Measurements from ENCODE around the gene TP53BP1. TPM values are rescaled to one million over a fixed set of nuclear protein-coding genes. Genes with fewer than 3 reads are reported as not detected.

TP53BP1 gene
- total RNA-seq, 1 experiment from 2014 or later: 54.1 TPM

- H3K4me3 ChIP-seq (replicated peaks in 1 of 2; ENCODE audit: low read depth in 1 of 2, low read length in 2 of 2): no peak overlapping the region
- H3K36me3 ChIP-seq (ENCODE audit: control insufficient read depth in 1 of 2, insufficient read depth in 2 of 2, low read length in 2 of 2): peaks cover 18 to 38% of the 10 kb centered on the region in 2 experiments
- ChIA-PET POLR2A (no interaction called here), RAD21 (ENCODE audit: low non-redundant PET in 1 of 2, low total read pairs in 2 of 2, uncharacterized antibody in 2 of 2, unreplicated experiment in 2 of 2) (no interaction called here), CTCF (no interaction called here)
- H2AFZ ChIP-seq (ENCODE audit: low read depth, low read length, poor library complexity, severe bottlenecking): no peak overlapping the region
- H3K79me2 ChIP-seq (ENCODE audit: insufficient read depth, low read length): no peaks in the 10 kb centered on the region
- no TSS peak for BruUV-seq (replicated peaks)
- no peak overlapping the region for H3K9ac ChIP-seq (ENCODE audit: low read length)
- H4K20me1 ChIP-seq (ENCODE audit: insufficient read depth): no peaks in the 10 kb centered on the region
- H3K27me3 ChIP-seq (ENCODE audit: insufficient read depth, low read length): no peaks in the 10 kb centered on the region
- intact Hi-C loops (cut with micrococcal nuclease): no loop called here
- H3K9me3 ChIP-seq (ENCODE audit: control insufficient read depth in 1 of 2, insufficient read depth in 1 of 2, low read depth in 1 of 2, low read length in 2 of 2): no peaks in the 10 kb centered on the region
- no peak overlapping the region for H3K27ac ChIP-seq (ENCODE audit: low read depth, low read length)
- H3K4me1 ChIP-seq (ENCODE audit: control insufficient read depth in 1 of 2, insufficient read depth in 2 of 2, low read length in 2 of 2): no peaks in the 10 kb centered on the region
- H3K4me2 ChIP-seq (ENCODE audit: low read length): no peak overlapping the region
- no peak for ATAC-seq
- no peak for TF ChIP-seq EZH2phosphoT487 (IDR thresholded peaks at IDR 0.05; ENCODE audit: borderline replicate concordance)
- no peak for TF ChIP-seq CBX3 (IDR thresholded peaks at IDR 0.05; ENCODE audit: low read depth)
- TF ChIP-seq TCF7L2 (IDR thresholded peaks at IDR 0.05; ENCODE audit: borderline replicate concordance, extremely low read depth, insufficient read depth, insufficient read length): no peak
- no peak for TF ChIP-seq FOSL1 (IDR thresholded peaks at IDR 0.05; ENCODE audit: low read depth)
- TF ChIP-seq EZH2 (IDR thresholded peaks at IDR 0.05): no peak
- no peaks in the 10 kb centered on the region for H3K9me2 ChIP-seq (ENCODE audit: insufficient read depth)
- DNase-seq (ENCODE audit: low read depth, low spot score): no peak
Observed at GRCh38 chr15:43423793-43424192, 69.2 kb downstream of the TP53BP1 start.

- intact Hi-C loops (cut with micrococcal nuclease): no loop called here
- H3K9me3 ChIP-seq (ENCODE audit: control insufficient read depth in 1 of 2, insufficient read depth in 1 of 2, low read depth in 1 of 2, low read length in 2 of 2): no peaks in the 10 kb centered on the region
- no peak for DNase-seq (ENCODE audit: low read depth, low spot score)
- no peak overlapping the region for H3K4me2 ChIP-seq (ENCODE audit: low read length)
- TF ChIP-seq EZH2 (IDR thresholded peaks at IDR 0.05): no peak
- TF ChIP-seq EZH2phosphoT487 (IDR thresholded peaks at IDR 0.05; ENCODE audit: borderline replicate concordance): no peak
- RAD21 ChIA-PET (ENCODE audit: low non-redundant PET in 1 of 2, low total read pairs in 2 of 2, uncharacterized antibody in 2 of 2, unreplicated experiment in 2 of 2): no interaction called here
- ATAC-seq: no peak
- CTCF ChIA-PET: no interaction called here
- no peak overlapping the region for H3K4me3 ChIP-seq (replicated peaks in 1 of 2; ENCODE audit: low read depth in 1 of 2, low read length in 2 of 2)
- no peaks in the 10 kb centered on the region for H3K9me2 ChIP-seq (ENCODE audit: insufficient read depth)
- H3K27me3 ChIP-seq (ENCODE audit: insufficient read depth, low read length): no peaks in the 10 kb centered on the region
- no TSS peak for BruUV-seq (replicated peaks)
- no peaks in the 10 kb centered on the region for H4K20me1 ChIP-seq (ENCODE audit: insufficient read depth)
- H3K36me3 ChIP-seq (ENCODE audit: control insufficient read depth in 1 of 2, insufficient read depth in 2 of 2, low read length in 2 of 2): peaks cover 21 to 34% of the 10 kb centered on the region in 2 experiments
- no peak overlapping the region for H3K9ac ChIP-seq (ENCODE audit: low read length)
- H2AFZ ChIP-seq (ENCODE audit: low read depth, low read length, poor library complexity, severe bottlenecking): no peak overlapping the region
- no peaks in the 10 kb centered on the region for H3K4me1 ChIP-seq (ENCODE audit: control insufficient read depth in 1 of 2, insufficient read depth in 2 of 2, low read length in 2 of 2)
- POLR2A ChIA-PET: no interaction called here
- no peak overlapping the region for H3K27ac ChIP-seq (ENCODE audit: low read depth, low read length)
- H3K79me2 ChIP-seq (ENCODE audit: insufficient read depth, low read length): no peaks in the 10 kb centered on the region
Observed at GRCh38 chr15:43420876-43421275, 72.1 kb downstream of the TP53BP1 start.

All from HCT116 (cell line).